Cardiac muscle cell (in vitro differentiated cells and primary cell): Measurements from ENCODE around the gene ADIRF. TPM values are rescaled to one million over a fixed set of nuclear protein-coding genes. Genes with fewer than 3 reads are reported as not detected.
A peak's percentile ranks its signal among the peaks of the same experiment; 100 is the strongest.

ENCODE experiments used
- DNase-seq, 2 donors: peaks; one replicate each; pipeline versions ENCODE4 v3.0.0 to v3.0.0-alpha.2; 2010 to 2017; ENCODE audit warnings: low read depth in 1 of 2, low spot score in 1 of 2
- H3K27ac ChIP-seq: fragments of 200-600 bp; sonication (generic); 2 replicates; pipeline ENCODE4 v1.5.1; 2016
- H3K27me3 ChIP-seq: fragments of 200-600 bp; sonication (generic); 2 replicates; pipeline ENCODE4 v1.6.0; 2016; ENCODE audit warnings: control low read depth
- H3K36me3 ChIP-seq: fragments of 200-600 bp; sonication (generic); 2 replicates; pipeline ENCODE4 v1.5.1; 2016; ENCODE audit warnings: control low read depth
- H3K4me1 ChIP-seq: fragments of 200-600 bp; sonication (generic); 2 replicates; pipeline ENCODE4 v1.8.1; 2017; ENCODE audit warnings: low read depth, mild to moderate bottlenecking, mixed run types
- H3K4me3 ChIP-seq: fragments of 200-600 bp; sonication (generic); 2 replicates; pipeline ENCODE4 v1.5.1; 2016; ENCODE audit warnings: mild to moderate bottlenecking
- H3K9me3 ChIP-seq: fragments of 200-600 bp; sonication (generic); 2 replicates; pipeline ENCODE4 v1.5.1; 2017; ENCODE audit warnings: low read depth, mild to moderate bottlenecking, control low read depth
- CTCF ChIP-seq: IDR thresholded peaks from 2 replicates; pipeline ENCODE4 v1.5.1; 2012; ENCODE audit warnings: low read depth, mild to moderate bottlenecking, low read length
- polyA plus RNA-seq: library from polyadenylated mRNA; unstranded; fragments of >200 nt; fragmentation: Nextera tagmentation; extraction: Ambion mirVana; gene quantifications from 2 replicates; pipeline ENCODE4 v1.2.1, GENCODE V29; 2016
- total RNA-seq: library from RNA; depleted of rRNA; stranded (reverse); fragments of >200 nt; gene quantifications from 2 replicates; pipeline ENCODE4 v1.2.3, GENCODE V29; 2016

The ADIRF gene
- total and polyA plus RNA-seq, 2 experiments from 2014 or later: 0.40 TPM; not detected in 1

- H3K4me1 ChIP-seq: peaks cover 41% of the 10 kb centered on the region
Observed at GRCh38 chr10:86955501-86956194, 12.6 kb upstream of the ADIRF start.

GRCh38 chr10:86956195-86956847 lies 12.0 kb upstream of the ADIRF start:
- H3K9me3 ChIP-seq: no peaks in the 10 kb centered on the region
- H3K27ac ChIP-seq: no peak overlapping the region
- no peak for TF ChIP-seq CTCF
- no peaks in the 10 kb centered on the region for H3K27me3 ChIP-seq
- H3K36me3 ChIP-seq: no peaks in the 10 kb centered on the region
- no peak for DNase-seq
- H3K4me1 ChIP-seq: peaks cover 41% of the 10 kb centered on the region
- no peak overlapping the region for H3K4me3 ChIP-seq

More at GRCh38 chr10:86955501-86956194, 12.6 kb upstream of the ADIRF start:
- H3K4me3 ChIP-seq: no peak overlapping the region
- no peaks in the 10 kb centered on the region for H3K27me3 ChIP-seq
- peak overlapping the region; percentile 90 for H3K27ac ChIP-seq
- H3K9me3 ChIP-seq: no peaks in the 10 kb centered on the region
- H3K36me3 ChIP-seq: no peaks in the 10 kb centered on the region
- TF ChIP-seq CTCF: no peak
- no peak for DNase-seq

GRCh38 chr10:86956848-86957448 lies 11.3 kb upstream of the ADIRF start:
- H3K27ac ChIP-seq: no peak overlapping the region
- no peak overlapping the region for H3K4me3 ChIP-seq
- peaks cover 44% of the 10 kb centered on the region for H3K4me1 ChIP-seq
- H3K9me3 ChIP-seq: no peaks in the 10 kb centered on the region
- no peaks in the 10 kb centered on the region for H3K36me3 ChIP-seq
- DNase-seq: no peak
- H3K27me3 ChIP-seq: no peaks in the 10 kb centered on the region
- TF ChIP-seq CTCF: no peak

- TF ChIP-seq CTCF: no peak
- Histone ChIP-seq H3K4me3 (no peak within 1 kb of the TSS), H3K9me3 (no peaks in the 10 kb centered on the region), H3K27me3 (no peaks in the 10 kb centered on the region), H3K36me3 (no peaks in the 10 kb centered on the region), H3K27ac (no peak within 1 kb of the TSS), H3K4me1 (peaks cover 44% of the 10 kb centered on the region)
- DNase-seq: peak in 1 of 2 donors; percentile 39
Observed at GRCh38 chr10:86957471-86958115, 10.7 kb upstream of the ADIRF start, which contains the start of gene MMRN2. TSS of gene MMRN2 (minus strand) at chr10:86957615. CDS start at chr10:86957541, 74 bp downstream.

GRCh38 chr10:86958116-86958900 lies 10.0 kb upstream of the ADIRF start, which contains the start of gene SNCG:
TSS of gene SNCG (plus strand) at chr10:86958599. CDS start at chr10:86958698, 99 bp downstream.
- Histone ChIP-seq H3K4me1 (peaks cover 44% of the 10 kb centered on the region), H3K9me3 (no peaks in the 10 kb centered on the region), H3K4me3 (no peak within 1 kb of the TSS), H3K27ac (peak within 1 kb of the TSS; percentile 54), H3K36me3 (no peaks in the 10 kb centered on the region), H3K27me3 (no peaks in the 10 kb centered on the region)
- no peak for TF ChIP-seq CTCF
- peak in 1 of 2 donors; percentile 48 for DNase-seq
